Measurements from ENCODE around the gene DNAH11. TPM values are rescaled to one million over a fixed set of nuclear protein-coding genes. Genes with fewer than 3 reads are reported as not detected.

DNAH11 gene
- total RNA-seq, 1 experiment from 2014 or later: 1.6 TPM

GRCh38 chr7:21747806-21748205 is 205.0 kb downstream of the DNAH11 start:
- Histone ChIP-seq H3K4me2 (ENCODE audit: low read length) (no peak overlapping the region), H3K79me2 (ENCODE audit: low read length) (no peaks in the 10 kb centered on the region), H3K27ac (ENCODE audit: low read length) (no peak overlapping the region), H3K27me3 (ENCODE audit: low read length) (peaks cover 45% of the 10 kb centered on the region), H3K4me1 (ENCODE audit: insufficient read depth, low read length) (no peaks in the 10 kb centered on the region), H3F3A (ENCODE audit: low read length, unreplicated experiment) (no peaks in the 10 kb centered on the region), H3K36me3 (ENCODE audit: low read depth, low read length) (no peaks in the 10 kb centered on the region), H3K4me3 (ENCODE audit: low read length) (no peak overlapping the region), H4K20me1 (ENCODE audit: low read length) (no peaks in the 10 kb centered on the region), H2AFZ (ENCODE audit: low read length) (no peak overlapping the region), H3K9me3 (ENCODE audit: low read length) (no peaks in the 10 kb centered on the region), H3K9me2 (replicated peaks; ENCODE audit: low read length) (no peaks in the 10 kb centered on the region), H3K9ac (ENCODE audit: low read length) (no peak overlapping the region)
- intact Hi-C loops (cut with micrococcal nuclease): no loop called here
- no peak for ATAC-seq
- no peak for DNase-seq
- TF ChIP-seq EZH2 (IDR thresholded peaks at IDR 0.05; ENCODE audit: low read length, unreplicated experiment) (no peak), EZH2phosphoT487 (IDR thresholded peaks at IDR 0.05; ENCODE audit: borderline replicate concordance, low read length) (no peak), CTCF (conservative IDR thresholded peaks at IDR 0.05; ENCODE audit: low read depth, low read length) (no peak)
- ChIA-PET CTCF (no interaction called here), POLR2A (ENCODE audit: unreplicated experiment) (no interaction called here)
- BruUV-seq (replicated peaks): no TSS peak

- Histone ChIP-seq H3K4me2 (ENCODE audit: low read length) (no peak overlapping the region), H3K9ac (ENCODE audit: low read length) (no peak overlapping the region), H4K20me1 (ENCODE audit: low read length) (no peaks in the 10 kb centered on the region), H3K79me2 (ENCODE audit: low read length) (no peaks in the 10 kb centered on the region), H3K27me3 (ENCODE audit: low read length) (peaks cover 36% of the 10 kb centered on the region), H3K27ac (ENCODE audit: low read length) (no peak overlapping the region), H3K4me3 (ENCODE audit: low read length) (no peak overlapping the region), H3K9me3 (ENCODE audit: low read length) (no peaks in the 10 kb centered on the region), H3K36me3 (ENCODE audit: low read depth, low read length) (no peaks in the 10 kb centered on the region), H2AFZ (ENCODE audit: low read length) (no peak overlapping the region), H3F3A (ENCODE audit: low read length, unreplicated experiment) (no peaks in the 10 kb centered on the region), H3K4me1 (ENCODE audit: insufficient read depth, low read length) (no peaks in the 10 kb centered on the region), H3K9me2 (replicated peaks; ENCODE audit: low read length) (no peaks in the 10 kb centered on the region)
- ChIA-PET POLR2A (ENCODE audit: unreplicated experiment) (no interaction called here), CTCF (no interaction called here)
- BruUV-seq (replicated peaks): no TSS peak
- TF ChIP-seq EZH2 (IDR thresholded peaks at IDR 0.05; ENCODE audit: low read length, unreplicated experiment): no peak
- TF ChIP-seq EZH2phosphoT487 (IDR thresholded peaks at IDR 0.05; ENCODE audit: borderline replicate concordance, low read length): no peak
- no peak for TF ChIP-seq CTCF (conservative IDR thresholded peaks at IDR 0.05; ENCODE audit: low read depth, low read length)
- ATAC-seq (no peak), DNase-seq (no peak)
- intact Hi-C loops (cut with micrococcal nuclease): no loop called here
Observed at GRCh38 chr7:21749378-21749777, 206.5 kb downstream of the DNAH11 start.

GRCh38 chr7:21753071-21753470 is 210.2 kb downstream of the DNAH11 start:
- Histone ChIP-seq H3K4me3 (ENCODE audit: low read length) (no peak overlapping the region), H3K9me3 (ENCODE audit: low read length) (no peaks in the 10 kb centered on the region), H3K4me2 (ENCODE audit: low read length) (no peak overlapping the region), H3K9me2 (replicated peaks; ENCODE audit: low read length) (no peaks in the 10 kb centered on the region), H4K20me1 (ENCODE audit: low read length) (no peaks in the 10 kb centered on the region), H3K9ac (ENCODE audit: low read length) (no peak overlapping the region), H3K36me3 (ENCODE audit: low read depth, low read length) (no peaks in the 10 kb centered on the region), H3K27ac (ENCODE audit: low read length) (no peak overlapping the region), H3K27me3 (ENCODE audit: low read length) (peaks cover 34% of the 10 kb centered on the region), H3K79me2 (ENCODE audit: low read length) (no peaks in the 10 kb centered on the region), H3F3A (ENCODE audit: low read length, unreplicated experiment) (no peaks in the 10 kb centered on the region), H2AFZ (ENCODE audit: low read length) (no peak overlapping the region), H3K4me1 (ENCODE audit: insufficient read depth, low read length) (peaks cover 3% of the 10 kb centered on the region; the same call in 1 of the 2 replicates)
- no peak for DNase-seq
- no TSS peak for BruUV-seq (replicated peaks)
- ChIA-PET CTCF (no interaction called here), POLR2A (ENCODE audit: unreplicated experiment) (interaction anchor here (0.7 kb wide), 1 partner anchor 9 kb away, joined by 3 read pairs; no protein-coding TSS in a partner anchor)
- intact Hi-C loops (cut with micrococcal nuclease): no loop called here
- no peak for ATAC-seq
- TF ChIP-seq EZH2phosphoT487 (IDR thresholded peaks at IDR 0.05; ENCODE audit: borderline replicate concordance, low read length) (no peak), CTCF (conservative IDR thresholded peaks at IDR 0.05; ENCODE audit: low read depth, low read length) (no peak), EZH2 (IDR thresholded peaks at IDR 0.05; ENCODE audit: low read length, unreplicated experiment) (no peak)

Data from PC-3 (cell line).